K562 treated with DMSO at 1 percent for 12 hours (cell line): ENCODE data around the gene CEBPB. TPM values are rescaled to one million over a fixed set of nuclear protein-coding genes. Genes with fewer than 3 reads are reported as not detected.

Experiments used
- total RNA-seq: library from RNA; unstranded; fragments of 300-600 nt; gene quantifications from 2 replicates; pipeline ENCODE4 v1.2.3, GENCODE V29; 2022; ENCODE audit not compliant: insufficient read depth

The CEBPB gene
- total RNA-seq, result 215 and 234 TPM in 2 replicates

GRCh38 chr20:50190251-50191064 is at the start of gene CEBPB:
TSS of gene CEBPB (plus strand) at chr20:50190830. CDS start at chr20:50191034, 204 bp downstream.

GRCh38 chr20:50153500-50154377 is 36.9 kb upstream of the CEBPB start, which contains the start of gene PEDS1:
TSS of gene PEDS1 (minus strand) at chr20:50153723. CDS start at chr20:50153637, 86 bp downstream.

Other genes starting within 250 kb of the CEBPB start
- 11.3 and 14.9 TPM in 2 replicates for gene SNAI1, start 207.8 kb upstream of the CEBPB start, total RNA-seq
- gene UBE2V1, start 77.7 kb upstream of the CEBPB start, total RNA-seq, result 85.8 and 155 TPM in 2 replicates
- 30.4 and 45.1 TPM in 2 replicates for gene PEDS1, start 37.1 kb upstream of the CEBPB start, total RNA-seq